Measurements from ENCODE around the gene CD99. TPM values are rescaled to one million over a fixed set of nuclear protein-coding genes. Genes with fewer than 3 reads are reported as not detected.
"Not testable (repeated sequence)": the region's sequence is repeated elsewhere in the genome, so short reads cannot be mapped to it uniquely, and the experiment has no call there.

The CD99 gene
- total RNA-seq, 2 experiments from 2014 or later, result 259 to 286 TPM

DNA sequence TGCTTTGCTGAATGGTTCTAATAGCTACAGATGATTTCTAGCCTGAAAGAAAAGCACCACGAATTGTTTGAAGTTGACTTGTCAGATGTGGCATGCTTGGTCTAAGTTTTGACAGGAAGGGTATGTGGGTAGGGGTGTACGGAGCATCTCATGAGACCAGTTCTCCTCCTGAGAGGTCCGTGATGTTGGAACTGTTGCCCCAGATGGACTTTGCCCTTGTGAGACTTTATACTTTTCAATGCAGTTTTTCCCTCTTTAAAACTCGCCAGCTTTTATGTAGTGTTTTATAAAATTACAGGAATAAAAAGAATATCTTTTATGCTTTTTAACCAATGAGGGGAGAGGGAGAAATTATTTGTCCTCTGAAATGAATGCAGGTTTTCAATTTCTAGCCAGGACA, 44.2 kb downstream of the CD99 start:
- CTCF ChIA-PET, result no interaction called here
- Mint-ChIP-seq H3K9me3 (ENCODE audit: low read depth) (peaks cover 2% of the 10 kb centered on the region), H3K27me3 (no peaks in the 10 kb centered on the region), H3K4me1 (peaks cover 12% of the 10 kb centered on the region), H3K27ac (no peak overlapping the region), H3K36me3 (peaks cover 54% of the 10 kb centered on the region), H3K4me3 (no peak overlapping the region)
- no peak for ATAC-seq
- DNase-seq, result no peak

- no peak for DNase-seq
- Mint-ChIP-seq H3K27ac (no peak overlapping the region), H3K36me3 (peaks cover 50% of the 10 kb centered on the region), H3K9me3 (ENCODE audit: low read depth) (no peaks in the 10 kb centered on the region), H3K27me3 (no peaks in the 10 kb centered on the region), H3K4me1 (no peaks in the 10 kb centered on the region), H3K4me3 (no peak overlapping the region)
- ATAC-seq, result no peak
- CTCF ChIA-PET, result no interaction called here
These were observed 49.6 kb downstream of the CD99 start for GRCh38 chrX:2740672-2741071.

DNA sequence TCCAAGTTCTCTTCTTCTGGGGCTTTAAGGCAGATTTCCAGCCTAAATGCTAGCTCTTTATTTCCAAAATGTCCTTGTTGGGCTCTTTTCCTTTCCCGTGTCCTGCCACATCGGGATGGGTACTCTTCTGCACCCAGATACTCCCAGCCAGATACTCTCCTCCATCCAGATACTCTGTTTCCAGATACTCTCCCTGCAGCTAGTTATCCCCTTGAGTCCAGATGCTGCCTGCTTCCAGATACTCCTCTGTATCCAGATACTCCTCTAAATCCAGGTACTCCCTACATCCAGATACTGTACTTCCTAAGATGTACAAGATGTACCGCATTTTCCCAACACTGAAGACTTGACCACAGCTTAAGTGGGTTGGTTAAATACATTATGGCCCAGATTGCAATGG, 50.3 kb downstream of the CD99 start:
- CTCF ChIA-PET, result no interaction called here
- no peak overlapping the region for H3K27ac Mint-ChIP-seq
- H3K9me3 Mint-ChIP-seq (ENCODE audit: low read depth), result no peaks in the 10 kb centered on the region
- no peak overlapping the region for H3K4me3 Mint-ChIP-seq
- no peaks in the 10 kb centered on the region for H3K27me3 Mint-ChIP-seq
- DNase-seq (no peak), ATAC-seq (no peak)
- peaks cover 44% of the 10 kb centered on the region for H3K36me3 Mint-ChIP-seq
- H3K4me1 Mint-ChIP-seq, result no peaks in the 10 kb centered on the region

- H3K36me3 Mint-ChIP-seq, result peaks cover 17% of the 10 kb centered on the region
- H3K4me3 Mint-ChIP-seq; H3K4me1 Mint-ChIP-seq; CTCF ChIA-PET; DNase-seq; ATAC-seq; H3K9me3 Mint-ChIP-seq (ENCODE audit: low read depth); H3K27ac Mint-ChIP-seq; H3K27me3 Mint-ChIP-seq: not testable (repeated sequence)
These were observed 55.2 kb downstream of the CD99 start for GRCh38 chrX:2746250-2746649.

- no peak overlapping the region for H3K27ac Mint-ChIP-seq
- CTCF ChIA-PET, result no interaction called here
These were observed 57.2 kb downstream of the CD99 start for GRCh38 chrX:2748171-2748814.

GRCh38 chrX:2748815-2749188, 57.7 kb downstream of the CD99 start:
- ATAC-seq (no peak), DNase-seq (no peak)
- CTCF ChIA-PET, result no interaction called here
- Mint-ChIP-seq H3K27me3 (peaks cover 7% of the 10 kb centered on the region), H3K27ac (no peak overlapping the region), H3K36me3 (peaks cover under 1% of the 10 kb centered on the region), H3K4me1 (no peaks in the 10 kb centered on the region), H3K4me3 (no peak overlapping the region), H3K9me3 (ENCODE audit: low read depth) (no peaks in the 10 kb centered on the region)

More at GRCh38 chrX:2748171-2748814, 57.2 kb downstream of the CD99 start:
- no peak for DNase-seq
- H3K9me3 Mint-ChIP-seq (ENCODE audit: low read depth), result no peaks in the 10 kb centered on the region
- no peaks in the 10 kb centered on the region for H3K4me1 Mint-ChIP-seq
- ATAC-seq, result no peak
- H3K27me3 Mint-ChIP-seq, result peaks cover 7% of the 10 kb centered on the region
- peaks cover 4% of the 10 kb centered on the region for H3K36me3 Mint-ChIP-seq
- H3K4me3 Mint-ChIP-seq, result no peak overlapping the region

- peaks cover 7% of the 10 kb centered on the region for H3K27me3 Mint-ChIP-seq
- H3K4me1 Mint-ChIP-seq, result no peaks in the 10 kb centered on the region
- ATAC-seq (no peak), DNase-seq (no peak)
- CTCF ChIA-PET, result no interaction called here
- H3K9me3 Mint-ChIP-seq (ENCODE audit: low read depth), result no peaks in the 10 kb centered on the region
- no peak overlapping the region for H3K27ac Mint-ChIP-seq
- no peaks in the 10 kb centered on the region for H3K36me3 Mint-ChIP-seq
- H3K4me3 Mint-ChIP-seq, result no peak overlapping the region
These were observed 60.2 kb downstream of the CD99 start for GRCh38 chrX:2751291-2751690.

- ATAC-seq; H3K27me3 Mint-ChIP-seq; CTCF ChIA-PET; H3K9me3 Mint-ChIP-seq (ENCODE audit: low read depth); H3K4me3 Mint-ChIP-seq; H3K36me3 Mint-ChIP-seq; H3K4me1 Mint-ChIP-seq; DNase-seq; H3K27ac Mint-ChIP-seq: not testable (repeated sequence)
These were observed 60.8 kb downstream of the CD99 start, which contains the start of gene XG for GRCh38 chrX:2751874-2752300. Gene XG, plus strand, starts transcription at chrX:2752040. Its CDS starts 235 bp downstream, at chrX:2752275.

GRCh38 chrX:2752441-2752840, 61.3 kb downstream of the CD99 start:
- H3K9me3 Mint-ChIP-seq (ENCODE audit: low read depth); H3K27me3 Mint-ChIP-seq; CTCF ChIA-PET; H3K27ac Mint-ChIP-seq; H3K36me3 Mint-ChIP-seq; ATAC-seq; H3K4me1 Mint-ChIP-seq; DNase-seq; H3K4me3 Mint-ChIP-seq: not testable (repeated sequence)

DNA sequence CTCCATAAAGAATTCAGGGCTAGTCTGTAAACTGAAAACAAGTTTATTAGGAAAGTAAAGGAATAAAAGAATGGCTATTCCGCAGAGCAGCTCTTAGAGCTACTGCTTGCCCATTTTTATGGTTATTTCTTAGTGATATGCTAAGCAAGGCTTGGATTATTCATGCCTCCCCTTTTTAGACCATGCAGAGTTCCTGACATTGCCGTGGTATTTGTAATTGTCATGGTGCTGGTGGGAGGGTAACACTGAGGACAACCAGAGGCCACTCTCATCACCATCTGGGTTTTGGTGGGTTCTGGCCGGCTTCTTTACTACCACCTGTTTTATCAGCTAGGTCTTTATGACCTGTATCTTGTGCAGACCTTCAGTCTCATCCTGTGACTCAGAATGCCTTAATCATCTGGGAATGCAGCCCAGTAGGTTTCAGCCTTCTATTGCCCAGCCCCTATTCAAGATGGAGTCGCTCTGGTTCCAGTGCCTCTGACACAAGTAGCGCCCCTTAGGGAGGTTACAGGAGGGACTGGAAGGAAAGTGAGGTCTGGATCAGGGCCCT, 64.1 kb downstream of the CD99 start:
- H3K27ac Mint-ChIP-seq, H3K36me3 Mint-ChIP-seq, CTCF ChIA-PET: not testable (repeated sequence)

GRCh38 chrX:2756548-2756947, 65.5 kb downstream of the CD99 start:
- no peak for ATAC-seq
- DNase-seq, result no peak
- Mint-ChIP-seq H3K27me3 (peaks cover 4% of the 10 kb centered on the region), H3K4me3 (no peak overlapping the region), H3K9me3 (ENCODE audit: low read depth) (no peaks in the 10 kb centered on the region), H3K27ac (no peak overlapping the region), H3K36me3 (no peaks in the 10 kb centered on the region), H3K4me1 (no peaks in the 10 kb centered on the region)
- CTCF ChIA-PET, result no interaction called here

More for the DNA sequence above, 64.1 kb downstream of the CD99 start:
- not testable (repeated sequence) for H3K9me3 Mint-ChIP-seq (ENCODE audit: low read depth); DNase-seq; H3K4me3 Mint-ChIP-seq; H3K27me3 Mint-ChIP-seq; ATAC-seq; H3K4me1 Mint-ChIP-seq

GRCh38 chrX:2761246-2761645, 70.2 kb downstream of the CD99 start:
- H3K9me3 Mint-ChIP-seq (ENCODE audit: low read depth), result no peaks in the 10 kb centered on the region
- no peaks in the 10 kb centered on the region for H3K27me3 Mint-ChIP-seq
- CTCF ChIA-PET, result no interaction called here
- ATAC-seq (no peak), DNase-seq (no peak)
- no peaks in the 10 kb centered on the region for H3K4me1 Mint-ChIP-seq
- H3K4me3 Mint-ChIP-seq, result no peak overlapping the region
- H3K27ac Mint-ChIP-seq, result no peak overlapping the region
- no peaks in the 10 kb centered on the region for H3K36me3 Mint-ChIP-seq

DNA sequence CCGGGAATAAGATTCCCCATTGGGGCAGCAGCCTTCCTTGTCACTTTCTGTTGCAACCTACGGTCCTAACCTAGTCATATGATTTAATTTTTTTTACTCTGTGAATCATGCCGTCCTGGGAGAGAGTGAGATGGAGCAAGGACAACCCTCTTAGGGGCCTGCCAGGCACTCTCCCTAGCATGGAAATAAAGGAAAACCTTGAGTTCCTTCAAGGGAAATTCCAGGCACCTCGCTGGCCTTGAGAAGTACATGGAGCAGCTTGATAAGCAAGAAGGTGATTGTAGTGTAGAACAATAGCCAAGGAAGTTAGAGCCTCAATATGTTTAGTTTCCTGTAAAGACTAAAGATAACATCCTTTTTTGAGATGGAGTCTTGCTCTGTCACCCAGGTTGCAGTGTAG, 71.6 kb downstream of the CD99 start:
- H3K4me3 Mint-ChIP-seq; H3K4me1 Mint-ChIP-seq; H3K27ac Mint-ChIP-seq; ATAC-seq; H3K27me3 Mint-ChIP-seq; H3K36me3 Mint-ChIP-seq; DNase-seq; CTCF ChIA-PET; H3K9me3 Mint-ChIP-seq (ENCODE audit: low read depth): not testable (repeated sequence)

DNA sequence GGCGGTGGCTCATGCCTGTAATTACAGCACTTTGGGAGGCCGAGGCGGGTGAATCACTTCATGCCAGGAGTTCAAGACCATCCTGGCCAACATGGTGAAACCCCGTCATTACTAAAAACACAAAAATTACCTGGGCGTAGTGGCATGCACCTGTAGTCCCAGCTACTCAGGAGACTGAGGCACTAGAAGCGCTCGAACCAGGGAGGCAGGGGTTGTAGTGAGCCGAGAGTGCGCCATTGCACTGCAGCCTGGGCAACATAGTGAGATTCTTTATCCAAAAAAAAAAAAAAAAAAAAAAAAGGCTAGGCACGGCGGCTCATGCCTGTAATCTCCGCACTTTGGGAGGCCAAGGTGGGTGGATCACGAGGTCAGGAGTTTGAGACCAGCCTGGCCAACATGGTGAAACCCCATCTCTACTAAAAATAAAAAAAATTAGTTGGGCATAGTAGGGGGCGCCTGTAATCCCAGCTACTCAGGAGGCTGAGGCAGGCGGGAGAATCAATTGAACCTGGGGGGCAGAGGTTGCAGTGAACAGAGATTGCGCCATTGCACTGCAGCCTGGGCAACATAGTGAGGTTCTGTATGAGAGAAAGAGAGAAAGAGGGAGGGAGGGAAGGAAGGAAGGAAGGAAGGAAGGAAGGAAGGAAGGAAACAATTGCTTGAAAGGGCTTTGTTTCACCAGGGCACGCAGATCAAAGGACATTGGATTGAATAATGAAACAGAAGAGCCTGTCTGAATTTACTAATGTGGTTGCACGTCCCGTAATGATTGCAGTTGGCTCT, 73.9 kb downstream of the CD99 start:
- H3K27me3 Mint-ChIP-seq; DNase-seq; ATAC-seq; H3K36me3 Mint-ChIP-seq; CTCF ChIA-PET; H3K27ac Mint-ChIP-seq; H3K4me3 Mint-ChIP-seq; H3K9me3 Mint-ChIP-seq (ENCODE audit: low read depth); H3K4me1 Mint-ChIP-seq: not testable (repeated sequence)

Measured in activated CD8-positive, alpha-beta memory T cell treated with anti-CD3 and anti-CD28 coated beads, Interleukin-2, amount 10 ng/mL, durations not matched to agents 7 days and 5 days (primary cell).